HEK293 (cell line): ENCODE results near the gene SAXO1.

Experiments used
- ZFP41 ChIP-seq: fragments of 450-650 bp; formaldehyde crosslinking; IDR thresholded peaks from 2 replicates; pipeline ENCODE4 v1.5.1; 2016; ENCODE audit warnings: missing biosample characterization, missing genetic modification characterization, borderline replicate concordance
- ZNF114 ChIP-seq: fragments of 450-650 bp; formaldehyde crosslinking; IDR thresholded peaks from 2 replicates; pipeline ENCODE4 v1.5.0; 2017; ENCODE audit warnings: missing biosample characterization, missing genetic modification characterization
- ZNF549 ChIP-seq: fragments of 450-650 bp; IDR thresholded peaks from 2 replicates; pipeline ENCODE4 v1.5.1; 2018; ENCODE audit warnings: missing biosample characterization, missing genetic modification characterization, mild to moderate bottlenecking, inconsistent platforms, moderate library complexity
- TF ChIP-seq, protein P1 (sequence below): fragments of 450-650 bp; formaldehyde crosslinking; IDR thresholded peaks from 2 replicates; pipeline ENCODE4 v1.5.1; 2016; ENCODE audit warnings: missing biosample characterization, missing genetic modification characterization

- TF ChIP-seq ZNF114 (tag by site-specific recombination): no peak
- no peak for TF ChIP-seq ZFP41 (tag by site-specific recombination)
- TF ChIP-seq, protein P1, sequence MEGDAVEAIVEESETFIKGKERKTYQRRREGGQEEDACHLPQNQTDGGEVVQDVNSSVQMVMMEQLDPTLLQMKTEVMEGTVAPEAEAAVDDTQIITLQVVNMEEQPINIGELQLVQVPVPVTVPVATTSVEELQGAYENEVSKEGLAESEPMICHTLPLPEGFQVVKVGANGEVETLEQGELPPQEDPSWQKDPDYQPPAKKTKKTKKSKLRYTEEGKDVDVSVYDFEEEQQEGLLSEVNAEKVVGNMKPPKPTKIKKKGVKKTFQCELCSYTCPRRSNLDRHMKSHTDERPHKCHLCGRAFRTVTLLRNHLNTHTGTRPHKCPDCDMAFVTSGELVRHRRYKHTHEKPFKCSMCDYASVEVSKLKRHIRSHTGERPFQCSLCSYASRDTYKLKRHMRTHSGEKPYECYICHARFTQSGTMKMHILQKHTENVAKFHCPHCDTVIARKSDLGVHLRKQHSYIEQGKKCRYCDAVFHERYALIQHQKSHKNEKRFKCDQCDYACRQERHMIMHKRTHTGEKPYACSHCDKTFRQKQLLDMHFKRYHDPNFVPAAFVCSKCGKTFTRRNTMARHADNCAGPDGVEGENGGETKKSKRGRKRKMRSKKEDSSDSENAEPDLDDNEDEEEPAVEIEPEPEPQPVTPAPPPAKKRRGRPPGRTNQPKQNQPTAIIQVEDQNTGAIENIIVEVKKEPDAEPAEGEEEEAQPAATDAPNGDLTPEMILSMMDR (tag by site-specific recombination): no peak
- no peak for TF ChIP-seq ZNF549 (tag by site-specific recombination)
Observed at GRCh38 chr9:18982262-18982620, 50.8 kb downstream of the SAXO1 start.
